ENCODE measurements around the gene DUSP9. TPM values are rescaled to one million over a fixed set of nuclear protein-coding genes. Genes with fewer than 3 reads are reported as not detected.

Gene DUSP9
- 0.89 to 1.9 TPM (median 1.4 TPM) in 5 replicates for total RNA-seq (2022; extraction: Qiagen RNA extraction)

DNA sequence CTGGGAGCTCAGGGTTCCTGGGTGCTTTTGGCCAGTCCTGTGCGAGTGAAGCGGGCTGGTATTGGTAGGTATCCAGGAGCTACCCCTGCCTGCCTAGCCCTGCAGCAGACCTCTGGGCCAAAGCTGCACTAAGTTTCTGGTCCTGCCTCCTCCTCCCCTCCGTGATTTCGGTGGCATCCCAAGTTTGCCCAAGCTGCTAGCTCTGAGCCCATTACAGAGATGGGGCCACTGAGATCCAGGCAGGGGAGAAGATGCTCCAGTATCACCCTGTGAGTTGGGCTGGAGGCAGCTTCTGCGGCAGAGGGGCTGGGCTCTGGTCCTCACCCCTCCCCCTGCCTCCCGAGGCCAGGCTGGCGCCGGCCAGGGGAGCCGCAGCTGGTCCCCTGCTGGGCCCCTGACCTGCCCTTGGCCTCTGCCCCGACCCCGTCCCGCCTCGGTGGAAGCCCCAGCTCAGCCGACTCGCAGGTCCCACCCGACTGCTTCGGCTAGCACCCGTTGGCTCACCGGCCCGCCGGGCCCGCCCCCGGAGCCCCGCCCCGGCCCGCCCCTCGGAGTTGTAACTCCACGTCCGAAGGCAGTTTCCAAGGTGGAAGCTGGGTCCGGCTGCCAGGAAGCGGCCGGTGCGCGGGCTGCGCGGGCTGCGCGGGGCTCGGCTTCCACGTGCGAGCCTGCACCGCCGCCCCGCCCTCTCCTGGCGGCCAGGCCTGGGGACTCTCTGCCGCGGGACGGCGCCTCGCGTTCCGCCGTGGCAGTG lies at the start of gene DUSP9:
Gene DUSP9, plus strand, starts transcription at position 584 of the 754 bp plus-strand sequence. CDS start 751 bp downstream, outside the sequence.

GRCh38 chrX:153598541-153599191 lies 48.3 kb upstream of the DUSP9 start, which contains the start of gene CCNQ:
CCNQ (minus strand) TSS chrX:153599139; CDS start chrX:153599073, 66 bp downstream.

GRCh38 chrX:153673428-153674218 lies 26.6 kb downstream of the DUSP9 start, which contains the start of gene PNCK:
PNCK (minus strand) TSS chrX:153673813; CDS start chrX:153673076, 737 bp downstream.

GRCh38 chrX:153687121-153688039 lies 40.4 kb downstream of the DUSP9 start, which contains the start of gene SLC6A8:
SLC6A8 (plus strand) TSS chrX:153687926; CDS start chrX:153688575, 649 bp downstream.

Other genes starting within 250 kb of the DUSP9 start
- not detected in 5 replicates for gene PNMA6E, start 245.9 kb upstream of the DUSP9 start, total RNA-seq (2022; extraction: Qiagen RNA extraction)
- 0.42 to 0.72 TPM (median 0.55 TPM) in 5 replicates for gene ZFP92, start 235.7 kb upstream of the DUSP9 start, total RNA-seq (2022; extraction: Qiagen RNA extraction)
- gene TREX2, start 201.1 kb upstream of the DUSP9 start, total RNA-seq (2022; extraction: Qiagen RNA extraction), result 0.96 to 1.7 TPM (median 1.3 TPM) in 5 replicates
- 48.5 to 54.8 TPM (median 50.7 TPM) in 5 replicates for gene HAUS7, start 176.6 kb upstream of the DUSP9 start, total RNA-seq (2022; extraction: Qiagen RNA extraction)
- gene BGN, start 152.2 kb upstream of the DUSP9 start, total RNA-seq (2022; extraction: Qiagen RNA extraction), result 0.07 to 0.08 TPM in 2 of 5 replicates, not detected in the others
- gene ATP2B3, start 129.6 kb upstream of the DUSP9 start, total RNA-seq (2022; extraction: Qiagen RNA extraction), result 0.06 to 0.14 TPM (median 0.10 TPM) in 5 replicates
- 42.8 to 61.8 TPM (median 59.8 TPM) in 5 replicates for gene CCNQ, start 48.1 kb upstream of the DUSP9 start, total RNA-seq (2022; extraction: Qiagen RNA extraction)
- gene PNCK, start 26.6 kb downstream of the DUSP9 start, total RNA-seq (2022; extraction: Qiagen RNA extraction), result 0.12 to 0.60 TPM (median 0.23 TPM) in 4 of 5 replicates, not detected in the other
- gene SLC6A8, start 40.7 kb downstream of the DUSP9 start, total RNA-seq (2022; extraction: Qiagen RNA extraction), result 9.7 to 13.5 TPM (median 12.0 TPM) in 5 replicates
- gene BCAP31, start 77.2 kb downstream of the DUSP9 start, total RNA-seq (2022; extraction: Qiagen RNA extraction), result 352 to 443 TPM (median 371 TPM) in 5 replicates
- 2.8 to 4.1 TPM (median 4.1 TPM) in 5 replicates for gene ABCD1, start 77.7 kb downstream of the DUSP9 start, total RNA-seq (2022; extraction: Qiagen RNA extraction)
- gene PLXNB3, start 117.0 kb downstream of the DUSP9 start, total RNA-seq (2022; extraction: Qiagen RNA extraction), result 2.1 to 4.7 TPM (median 3.3 TPM) in 5 replicates
- gene SRPK3, start 133.8 kb downstream of the DUSP9 start, total RNA-seq (2022; extraction: Qiagen RNA extraction), result 0.36 to 0.48 TPM in 2 of 5 replicates, not detected in the others
- gene IDH3G, start 147.2 kb downstream of the DUSP9 start, total RNA-seq (2022; extraction: Qiagen RNA extraction), result 60.5 to 64.9 TPM (median 61.8 TPM) in 5 replicates
- 383 to 440 TPM (median 400 TPM) in 5 replicates for gene SSR4, start 147.5 kb downstream of the DUSP9 start, total RNA-seq (2022; extraction: Qiagen RNA extraction)
- 2.9 to 4.3 TPM (median 3.7 TPM) in 5 replicates for gene PDZD4, start 183.3 kb downstream of the DUSP9 start, total RNA-seq (2022; extraction: Qiagen RNA extraction)
- 16.6 to 21.9 TPM (median 18.2 TPM) in 5 replicates for gene L1CAM, start 239.0 kb downstream of the DUSP9 start, total RNA-seq (2022; extraction: Qiagen RNA extraction)

All from A549 treated with Mapracorat at 1 μM for 4 hours (cell line).